Dermis microvascular lymphatic vessel endothelial cell (primary cell): Measurements from ENCODE around the gene RSU1. TPM values are rescaled to one million over a fixed set of nuclear protein-coding genes. Genes with fewer than 3 reads are reported as not detected.
"Not testable (repeated sequence)": the region's sequence is repeated elsewhere in the genome, so short reads cannot be mapped to it uniquely, and the experiment has no call there.

Experiments
- DNase-seq, 2 donors: peaks; one replicate each; pipeline versions ENCODE4 v3.0.0 to v3.0.0-alpha.2; 2010; ENCODE audit warnings: low read depth in 2 of 2
- total RNA-seq: library from RNA; depleted of rRNA; stranded (reverse); fragments of >200 nt; gene quantifications from 2 replicates; pipeline ENCODE4 v1.2.1, GENCODE V29; 2014

The RSU1 gene
- total RNA-seq, 1 donor from 2014 or later, result 42.9 TPM

DNA sequence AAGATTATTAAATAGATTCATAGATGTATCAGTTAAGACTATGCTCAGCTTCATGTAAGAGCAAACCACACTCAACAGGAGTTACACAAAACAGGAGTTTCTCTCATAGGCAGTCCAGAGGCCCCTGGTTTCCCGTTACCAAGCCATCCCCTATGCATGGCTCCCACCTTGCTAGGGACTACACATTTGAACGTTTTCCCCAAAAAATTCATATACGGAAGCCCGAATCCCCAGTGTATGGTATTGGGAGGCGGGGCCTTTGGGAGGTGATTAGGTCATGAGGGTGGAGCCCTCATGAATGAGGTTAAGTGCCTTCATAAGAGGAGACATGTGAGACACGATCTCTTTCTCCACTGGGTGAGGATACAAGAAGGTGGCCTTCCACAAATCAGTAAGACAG, 29.1 kb downstream of the RSU1 start:
- no peak for DNase-seq

DNA sequence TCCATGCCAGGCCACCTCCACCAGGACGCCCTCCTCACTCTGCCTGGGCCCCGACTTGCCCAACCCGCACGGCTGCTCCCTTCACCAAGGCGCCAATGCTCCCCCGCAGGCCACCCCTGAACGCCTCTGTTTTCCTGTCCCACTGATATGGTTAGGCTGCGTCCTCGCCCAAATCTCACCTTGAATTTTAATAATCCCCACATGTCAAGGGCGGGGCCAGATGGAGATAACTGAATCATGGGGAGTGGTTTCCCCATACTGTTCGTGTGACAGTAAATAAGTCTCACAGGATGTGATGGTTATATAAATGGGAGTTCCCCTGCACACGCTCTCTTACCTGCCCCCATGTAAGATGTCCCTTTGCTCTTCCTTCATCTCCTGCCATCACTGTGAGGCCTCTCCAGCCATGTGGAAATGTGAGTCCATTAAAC, 29.8 kb downstream of the RSU1 start:
- no peak for DNase-seq

DNA sequence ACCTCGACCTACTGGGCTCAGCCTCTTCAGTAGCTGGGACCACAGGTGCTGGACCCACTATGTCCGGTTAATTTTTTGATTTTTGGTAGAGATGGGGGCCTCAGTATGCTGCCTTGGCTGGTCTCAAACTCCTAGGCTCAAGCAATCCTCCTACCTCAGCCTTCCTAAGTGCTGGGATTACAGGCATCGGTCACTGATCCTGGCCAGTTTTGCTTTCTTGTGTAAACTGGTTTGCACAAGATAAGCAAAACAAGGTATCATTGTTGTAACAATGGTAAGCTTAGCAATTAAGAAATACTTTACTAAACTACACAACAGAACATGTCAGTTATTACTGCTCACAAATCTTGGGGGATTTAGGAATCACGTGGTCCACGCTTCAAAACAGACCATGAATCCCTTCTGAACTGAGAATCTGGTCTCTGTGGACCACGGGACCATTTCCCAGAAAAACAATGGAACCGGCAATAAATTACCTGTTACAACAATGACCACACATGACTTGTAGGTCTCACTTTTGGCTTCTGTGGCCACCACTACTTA, 36.8 kb downstream of the RSU1 start:
- peak in 1 of 2 donors; percentile 9 for DNase-seq

DNA sequence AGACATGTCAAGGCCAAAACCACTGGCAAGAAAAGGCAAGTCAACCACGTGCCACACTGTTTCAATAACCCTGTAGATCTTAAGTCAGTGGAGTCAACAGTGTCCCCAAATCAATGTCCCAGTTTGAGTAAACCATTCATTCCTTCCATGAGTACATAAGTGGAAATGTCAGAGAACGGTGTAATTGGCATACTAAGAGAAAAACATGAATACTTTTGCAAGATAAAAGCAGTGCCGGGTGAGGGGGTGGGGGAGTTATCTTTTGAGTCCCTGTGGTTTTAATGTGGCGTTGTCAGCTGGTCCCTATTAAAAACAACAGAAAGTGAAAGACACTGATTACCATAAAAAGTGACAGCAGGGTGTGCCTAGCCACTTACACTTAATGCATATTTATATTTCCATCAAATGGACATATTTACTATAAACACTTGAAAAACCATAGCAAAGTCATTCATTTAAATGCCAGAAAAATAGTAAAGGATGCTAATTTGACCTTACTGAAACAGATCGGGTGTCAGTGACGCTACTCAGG, 37.8 kb downstream of the RSU1 start:
- DNase-seq, result no peak

DNA sequence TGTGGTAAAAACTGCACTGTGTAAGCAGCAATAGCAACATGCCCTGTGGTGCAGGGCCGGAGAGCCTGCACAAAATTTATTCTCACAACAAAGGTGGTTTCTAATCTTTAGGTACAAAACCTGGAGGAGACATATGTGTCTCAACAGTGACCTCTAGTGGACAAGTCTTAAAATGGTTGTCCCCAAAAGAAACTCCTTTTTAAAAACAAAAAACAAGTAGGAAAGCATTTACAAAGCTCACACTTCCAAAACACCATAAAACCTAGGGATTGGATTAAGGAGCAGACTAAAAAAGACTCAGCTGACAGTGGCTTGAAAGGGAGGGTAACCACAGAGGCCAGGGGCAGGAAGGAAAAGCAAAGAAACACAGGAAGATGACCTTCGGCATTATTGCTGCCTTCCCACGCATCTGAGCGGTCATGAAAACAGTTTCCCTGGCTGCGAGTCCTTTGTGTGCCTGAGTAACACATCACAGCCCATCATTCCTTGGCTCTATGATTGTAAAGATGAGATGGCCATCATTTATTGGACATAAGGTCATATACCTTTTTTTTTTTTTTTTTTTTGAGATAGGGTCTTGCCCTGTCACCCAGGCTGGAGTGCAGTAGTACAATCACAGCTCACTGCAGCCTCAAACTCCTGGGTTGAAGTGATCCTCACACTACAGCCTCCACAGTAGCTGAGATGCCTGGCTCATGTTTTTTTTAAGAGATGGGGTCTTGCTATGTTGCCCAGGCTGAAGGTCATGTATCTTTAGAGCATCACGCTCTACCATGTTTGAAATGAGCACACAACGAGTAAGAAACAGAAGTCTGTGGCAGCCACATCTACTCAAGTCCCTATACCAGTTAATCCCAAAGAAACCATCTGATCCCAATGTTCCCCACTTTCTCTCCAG, 39.5 kb downstream of the RSU1 start:
- DNase-seq, result peak; percentile 94 to 98

DNA sequence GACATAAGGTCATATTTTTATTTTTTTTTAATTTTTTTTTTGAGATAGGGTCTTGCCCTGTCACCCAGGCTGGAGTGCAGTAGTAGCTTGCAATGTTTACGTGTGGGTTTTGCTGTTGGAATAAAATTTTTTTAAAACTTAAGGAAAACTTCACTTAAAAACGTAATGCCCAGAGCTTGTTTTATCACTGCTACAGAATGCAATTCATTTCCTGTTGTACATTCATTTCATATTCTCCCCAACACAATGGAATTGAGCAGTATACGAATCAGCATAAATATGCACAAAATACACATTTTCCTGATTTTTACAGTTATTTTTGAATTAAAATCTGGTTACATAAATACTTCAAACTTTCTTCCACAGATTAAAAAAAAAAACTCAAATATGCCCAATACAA, 40.3 kb downstream of the RSU1 start:
- DNase-seq, result peak; percentile 34 to 45

DNA sequence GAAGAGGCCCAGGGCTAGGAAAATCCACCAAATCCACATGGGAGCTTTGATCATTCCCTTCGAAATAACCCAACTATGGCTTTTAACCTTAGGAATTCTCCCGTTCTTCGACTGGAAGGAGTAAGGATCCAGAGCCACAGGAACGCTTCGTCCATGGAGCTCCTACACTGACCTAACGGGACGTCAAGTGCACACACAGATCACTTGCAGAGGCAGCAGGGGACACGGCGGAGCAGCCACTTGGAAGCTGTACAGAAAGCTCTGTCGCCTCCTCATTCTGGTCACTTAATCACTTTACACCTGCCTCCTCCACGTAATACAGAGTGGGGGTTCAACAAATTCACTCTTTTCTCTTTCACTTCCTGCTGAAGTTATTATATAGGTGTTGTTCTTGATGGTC, 43.9 kb downstream of the RSU1 start:
- no peak for DNase-seq

DNA sequence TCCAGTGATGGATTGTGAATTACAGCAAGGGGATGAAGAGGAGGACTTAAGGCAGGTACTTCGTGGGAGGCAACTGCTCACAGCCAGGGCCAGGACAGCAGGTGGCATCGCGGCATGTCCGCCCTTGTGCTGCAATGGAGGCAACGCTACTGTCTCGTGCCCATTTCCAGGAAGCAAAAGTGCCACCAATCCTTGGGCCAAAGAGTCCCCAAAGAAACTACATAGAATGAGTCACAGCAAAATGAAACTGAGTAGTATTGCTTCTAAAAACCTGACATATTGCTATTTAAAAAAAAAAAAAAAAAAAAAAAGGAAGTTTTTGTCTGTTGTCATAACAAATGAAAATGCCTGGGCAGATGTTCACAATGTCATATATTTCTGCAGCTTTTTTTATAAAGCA, 46.6 kb downstream of the RSU1 start:
- no peak for DNase-seq

DNA sequence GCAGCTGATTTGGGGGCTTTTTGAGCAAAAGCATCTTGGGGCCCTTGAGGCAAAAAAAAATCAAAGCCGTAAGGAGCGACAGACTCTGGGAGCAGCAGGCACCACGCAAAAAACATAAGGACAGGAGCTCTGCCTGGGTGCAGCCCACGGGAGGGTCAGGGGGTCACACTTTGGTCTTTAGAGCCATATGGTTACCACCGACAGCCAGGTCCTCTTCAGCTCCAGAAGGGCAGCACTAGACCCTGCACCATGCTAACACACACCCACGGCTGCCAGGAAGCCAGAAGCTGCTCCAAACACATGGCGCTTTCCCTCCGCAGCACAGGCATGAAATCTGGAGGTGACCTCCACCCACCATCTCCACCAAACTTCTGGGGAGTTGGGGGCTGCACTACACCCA, 47.1 kb downstream of the RSU1 start:
- DNase-seq, result no peak

DNA sequence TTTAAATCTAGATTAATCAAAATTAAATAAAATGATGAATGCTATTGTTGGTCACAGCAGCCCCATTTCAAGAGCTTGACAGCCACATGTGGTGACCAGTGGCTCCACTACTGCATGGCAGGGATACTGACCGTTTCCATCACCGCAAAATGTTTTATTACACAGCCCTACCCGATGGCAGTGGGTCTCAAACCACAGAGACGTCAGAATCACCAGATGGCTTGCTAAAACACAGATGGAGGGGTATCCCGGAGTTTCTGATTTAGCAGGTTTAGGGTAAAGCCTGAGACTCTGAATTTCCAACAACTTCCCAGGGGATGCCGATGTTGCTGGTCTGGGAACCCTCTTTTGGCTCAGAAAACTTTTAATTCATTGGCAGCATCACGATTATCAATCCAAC, 47.9 kb downstream of the RSU1 start:
- no peak for DNase-seq

DNA sequence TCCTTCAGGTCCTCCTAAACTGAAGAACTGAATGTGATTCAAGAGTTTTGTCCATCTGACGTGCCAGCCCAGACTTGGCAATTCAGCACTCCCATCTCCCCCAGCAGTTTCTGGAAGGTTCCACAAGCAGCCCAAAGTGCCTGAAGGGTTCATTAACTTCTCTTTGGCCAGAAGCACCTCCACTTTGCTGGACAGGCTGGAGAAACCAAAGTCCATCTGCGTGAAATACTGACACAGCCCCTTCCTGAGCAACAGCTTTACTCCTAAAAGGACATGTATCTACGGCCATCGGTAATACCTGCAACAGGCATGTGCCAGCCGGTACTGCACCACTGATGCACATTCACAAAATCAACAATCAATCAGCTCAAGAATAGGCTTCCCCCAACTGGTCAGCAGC, 48.5 kb downstream of the RSU1 start:
- DNase-seq, result no peak

DNA sequence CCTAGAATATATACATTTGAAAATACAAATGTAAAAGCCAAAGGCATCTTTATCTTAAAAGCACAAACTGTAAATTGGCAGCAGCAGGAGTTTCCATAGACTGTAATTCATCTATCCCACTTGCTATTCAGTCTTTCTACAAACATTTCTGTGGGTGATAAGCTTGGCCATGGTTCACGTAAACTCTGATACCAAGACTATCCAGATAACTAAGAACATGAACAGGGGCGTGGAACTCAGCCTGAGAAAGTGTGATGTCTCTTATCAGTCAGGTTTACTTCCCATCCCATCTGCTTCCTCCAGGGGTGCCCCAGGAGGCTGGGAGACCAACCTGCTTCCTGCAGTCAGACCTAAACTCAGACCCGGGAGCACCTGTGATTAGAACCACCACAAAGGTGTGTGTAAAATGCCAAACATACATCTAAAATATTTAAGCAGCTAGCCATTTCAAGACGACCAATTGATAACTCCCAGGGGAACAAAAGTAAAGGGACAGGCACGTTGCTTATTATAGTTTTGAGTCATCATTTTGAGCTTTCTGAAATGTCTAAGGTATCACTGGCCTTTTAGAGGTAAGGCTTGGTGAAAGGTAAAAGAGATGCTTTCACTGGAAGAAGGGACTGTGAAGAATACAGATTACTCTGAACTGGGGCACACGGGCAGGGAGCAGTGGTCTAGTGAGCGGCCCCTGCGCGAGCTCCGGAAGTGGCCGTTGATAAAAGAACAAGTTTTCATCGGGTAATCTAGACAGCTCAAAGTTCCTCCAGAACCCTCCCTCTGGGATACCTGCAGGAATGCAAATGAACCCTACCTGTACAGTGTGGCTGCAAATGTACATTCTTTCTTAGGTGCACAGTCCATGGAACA, 51.5 kb downstream of the RSU1 start:
- no peak for DNase-seq

DNA sequence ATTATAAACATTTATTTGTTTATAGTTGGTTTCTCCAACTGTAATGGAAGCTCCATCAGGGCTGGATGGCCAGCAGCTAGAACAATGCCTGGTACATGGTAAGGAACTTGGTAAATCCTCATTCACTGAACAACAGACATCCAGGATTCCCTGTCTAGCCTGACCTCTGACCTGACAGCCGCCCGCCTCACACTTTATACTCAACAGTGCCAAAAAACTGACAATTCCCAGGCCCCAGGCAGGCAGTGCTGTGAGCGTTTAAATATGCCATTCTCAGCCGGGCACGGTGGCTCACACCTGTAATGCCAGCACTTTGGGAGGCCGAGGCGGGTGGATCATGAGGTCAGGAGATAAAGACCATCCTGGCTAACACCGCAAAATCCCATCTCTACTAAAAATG, 55.9 kb downstream of the RSU1 start:
- no peak for DNase-seq

DNA sequence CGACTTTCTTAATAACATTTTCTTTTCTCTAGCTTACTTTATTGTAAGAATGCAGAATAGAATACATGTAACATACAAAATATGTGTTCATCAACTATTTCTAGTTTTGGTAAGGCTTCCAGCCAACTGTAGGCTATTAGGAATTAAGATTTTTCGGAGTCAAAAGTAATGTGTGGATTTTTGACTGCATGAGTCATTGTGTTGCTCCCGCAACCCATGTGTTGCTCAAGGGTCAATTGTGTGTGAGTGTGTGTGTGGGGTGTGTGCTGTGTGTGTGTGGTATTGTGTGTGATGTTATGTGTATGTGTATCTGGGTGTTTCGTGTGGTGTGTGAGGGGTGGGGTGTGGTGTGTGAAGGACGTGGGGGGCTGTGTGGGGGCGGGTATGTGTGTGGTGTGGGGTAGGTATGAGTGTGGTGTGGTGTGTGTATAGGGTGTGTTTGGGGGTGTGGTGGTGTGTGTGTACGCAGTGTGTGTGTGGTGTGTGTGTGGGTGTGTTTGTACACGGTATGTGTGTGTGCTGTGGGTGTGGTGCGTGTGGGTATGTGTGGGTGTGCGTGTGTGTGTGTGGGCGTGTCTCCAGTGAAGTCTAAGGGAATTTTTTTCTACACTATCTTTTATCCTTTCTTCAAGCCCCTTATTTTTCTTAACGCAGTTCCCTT, 60.5 kb downstream of the RSU1 start:
- DNase-seq, result no peak

DNA sequence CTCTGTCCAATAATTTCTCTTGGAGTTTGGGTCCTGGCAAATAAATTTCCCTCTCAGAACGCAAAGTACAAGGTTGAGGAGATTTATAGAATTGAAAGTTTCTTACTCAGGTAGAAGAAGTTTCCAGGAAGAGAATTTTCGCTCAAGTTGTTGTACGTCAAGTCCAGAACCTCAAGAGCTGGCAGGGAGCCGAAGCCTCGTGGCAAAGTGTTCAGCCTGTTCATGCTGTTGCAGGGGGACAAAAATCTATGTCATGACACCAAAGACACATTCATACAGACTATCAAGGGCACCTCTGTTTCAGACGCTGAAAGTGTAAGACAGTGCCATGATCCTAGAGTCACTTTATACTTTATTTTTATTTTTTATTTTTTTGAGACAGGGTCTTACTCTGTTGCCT, 62.5 kb downstream of the RSU1 start:
- DNase-seq, result no peak

DNA sequence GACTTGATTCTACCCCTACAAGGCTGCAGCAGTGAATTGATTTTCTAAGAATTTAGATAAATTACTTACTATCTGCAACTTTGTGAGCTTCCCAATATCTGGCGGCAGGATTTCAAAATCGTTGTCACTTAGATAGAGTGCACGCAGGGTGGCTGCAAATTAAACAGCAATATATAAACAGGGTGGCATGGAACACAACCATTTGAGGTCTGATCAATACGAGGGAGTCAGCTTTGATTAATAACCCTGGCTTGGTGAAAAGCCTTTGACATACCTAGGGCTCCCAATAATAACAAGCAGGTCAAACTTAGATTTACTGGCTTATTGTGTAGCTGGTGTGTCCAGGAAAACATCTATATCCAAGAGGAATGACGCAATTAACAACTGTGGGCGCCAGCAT, 64.4 kb downstream of the RSU1 start:
- not testable (repeated sequence) for DNase-seq

DNA sequence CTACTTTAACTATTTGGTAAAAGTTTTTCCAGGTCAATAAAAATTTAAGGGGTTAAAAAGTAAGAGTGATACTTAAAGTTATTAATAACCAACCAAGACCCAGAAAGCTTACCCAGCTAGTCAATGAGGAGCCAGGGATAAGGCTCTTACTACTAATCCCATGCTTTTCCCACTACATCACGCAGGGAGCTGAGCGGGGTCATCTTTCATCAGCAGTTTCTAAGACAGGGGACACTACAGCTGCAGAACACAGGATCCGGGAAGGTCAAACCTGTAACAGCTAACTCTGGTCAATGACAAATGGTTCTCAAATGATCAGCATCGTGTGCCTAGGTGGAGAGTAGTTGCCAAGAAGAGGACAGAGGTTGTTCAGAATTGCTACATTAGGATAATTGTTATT, 65.1 kb downstream of the RSU1 start:
- no peak for DNase-seq

DNA sequence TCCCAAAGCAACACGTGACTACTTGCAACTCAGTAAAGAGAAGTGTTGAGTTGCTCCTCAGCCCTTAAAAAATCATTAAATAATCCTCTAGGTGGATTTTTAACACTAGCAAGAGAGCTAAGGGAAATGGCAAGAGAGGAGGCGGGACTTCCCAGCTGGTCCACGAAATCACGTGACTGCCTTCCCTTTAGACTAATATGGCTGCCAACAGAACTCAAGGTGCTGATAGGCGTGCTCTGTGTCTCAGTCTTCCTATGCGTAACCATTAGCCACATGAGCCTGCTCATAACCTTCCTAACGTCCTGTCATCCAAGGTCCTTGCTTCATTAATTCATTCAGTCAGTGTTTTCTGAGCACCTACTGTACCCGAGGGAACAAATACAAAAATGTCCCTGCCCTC, 66.0 kb downstream of the RSU1 start:
- no peak for DNase-seq

DNA sequence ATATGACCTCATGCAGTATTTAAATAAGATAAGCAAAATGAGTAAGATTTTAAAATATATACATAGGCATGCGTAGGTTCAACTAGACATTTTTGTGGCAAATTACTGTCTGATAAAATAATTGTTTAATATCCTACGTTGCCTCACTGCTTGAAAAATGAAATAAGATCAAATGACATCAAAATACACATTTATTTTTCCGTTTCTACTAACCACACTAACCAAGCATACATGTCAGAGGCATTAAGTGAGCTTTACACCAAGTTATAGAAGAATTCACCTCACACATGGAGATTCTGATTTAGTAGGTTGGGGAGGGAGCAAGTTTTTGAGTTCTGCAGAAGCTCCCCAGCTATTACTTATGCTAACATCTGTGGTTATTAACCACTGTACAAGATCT, 66.8 kb downstream of the RSU1 start:
- no peak for DNase-seq

DNA sequence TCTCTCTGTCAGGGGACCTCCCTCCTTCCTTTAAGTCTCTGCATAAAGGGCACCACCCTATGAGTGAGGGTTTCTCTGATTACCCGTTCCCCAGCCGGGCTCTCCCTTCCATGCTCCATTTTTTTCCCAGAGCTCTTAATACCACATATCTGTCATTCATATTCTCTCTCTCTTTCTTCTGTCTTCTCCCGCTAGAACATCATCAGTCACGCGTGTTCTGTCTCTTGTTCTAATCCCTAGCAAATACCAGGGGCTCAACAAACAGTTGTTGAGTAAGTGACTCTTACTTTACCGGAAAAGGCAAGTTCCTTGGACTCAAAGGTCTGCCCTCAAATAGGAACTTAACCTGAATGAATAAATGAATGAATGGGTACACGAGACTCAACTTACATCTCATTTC, 68.5 kb downstream of the RSU1 start:
- no peak for DNase-seq

DNA sequence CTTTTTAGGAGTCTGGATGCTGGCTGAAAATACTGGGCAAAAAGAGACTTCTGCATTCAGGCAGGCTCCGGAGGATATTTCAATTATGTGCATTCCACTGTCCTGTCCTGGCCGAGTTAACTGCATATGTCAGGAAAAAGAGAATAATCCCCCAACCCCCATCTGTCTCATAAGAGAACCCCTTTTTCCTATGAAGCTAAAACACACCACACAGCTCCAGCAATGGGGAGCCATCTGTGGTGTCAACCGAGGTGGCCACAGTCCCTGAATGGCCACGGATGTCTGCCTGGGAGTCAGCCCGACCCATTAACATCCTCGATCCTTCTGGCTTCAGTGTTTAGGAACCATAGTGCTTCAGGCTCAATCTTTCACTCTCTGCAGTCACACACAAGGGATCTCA, 70.4 kb downstream of the RSU1 start:
- DNase-seq, result no peak

DNA sequence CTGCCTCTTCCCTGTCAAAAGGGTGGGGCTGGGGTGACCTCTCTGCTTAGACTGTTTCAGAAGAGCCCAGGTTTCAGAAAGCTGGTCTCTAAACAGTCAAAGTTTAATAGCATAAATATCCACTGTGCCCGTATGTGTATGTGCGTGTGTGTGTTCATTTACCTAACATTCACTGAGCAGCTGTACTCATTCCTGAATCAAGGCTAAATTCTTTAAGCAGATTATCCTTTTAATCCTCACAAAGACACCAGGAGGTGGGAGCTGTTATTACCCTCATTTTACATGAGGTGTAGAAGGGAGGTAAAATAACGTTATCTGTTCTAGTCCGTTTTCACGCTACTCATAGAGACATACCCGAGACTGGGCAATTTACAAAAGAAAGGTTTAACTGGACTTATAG, 72.2 kb downstream of the RSU1 start:
- DNase-seq, result no peak
